HG03060 (cell line): Measurements from ENCODE around the gene FBN1.
A peak's percentile ranks its signal among the peaks of the same experiment; 100 is the strongest.

ENCODE experiments used
- ATAC-seq: cut with Tn5 transposase; IDR thresholded peaks from one replicate; pipeline ENCODE4 v1.9.1; 2021; ENCODE audit warnings: low read depth, moderate number of reproducible peaks; ENCODE audit not compliant: unreplicated experiment

Gene FBN1

GRCh38 chr15:48558226-48558625 lies 87.3 kb downstream of the FBN1 start:
- ATAC-seq = no peak

- no peak for ATAC-seq
Measured at GRCh38 chr15:48557335-48557734, 88.2 kb downstream of the FBN1 start.

GRCh38 chr15:48556159-48556897 lies 89.2 kb downstream of the FBN1 start:
- ATAC-seq = no peak

- no peak for ATAC-seq
Measured at GRCh38 chr15:48555241-48555881, 90.1 kb downstream of the FBN1 start.

GRCh38 chr15:48554112-48554511 lies 91.4 kb downstream of the FBN1 start:
- ATAC-seq = no peak

DNA sequence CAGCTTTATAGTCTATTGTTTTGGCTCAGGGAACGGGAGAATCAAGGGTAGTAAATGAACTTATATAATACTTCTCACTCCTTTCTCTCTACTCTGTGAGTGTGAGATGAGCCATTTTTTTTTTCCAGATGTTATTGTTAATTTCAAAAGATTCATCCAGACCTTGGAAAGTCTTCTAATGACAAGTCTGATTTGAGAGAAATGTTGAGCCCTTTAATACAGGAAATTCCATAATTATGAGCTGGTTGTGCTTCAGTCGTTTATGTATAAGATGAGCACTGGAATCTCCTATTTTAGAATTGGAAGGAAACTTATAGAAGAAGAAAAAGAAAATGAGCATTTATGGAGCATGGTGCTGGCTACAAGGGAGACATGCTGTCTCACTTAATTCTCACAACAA lies 92.0 kb downstream of the FBN1 start:
- no peak for ATAC-seq

GRCh38 chr15:48550822-48551525 lies 94.5 kb downstream of the FBN1 start:
- ATAC-seq = no peak

GRCh38 chr15:48548455-48548854 lies 97.1 kb downstream of the FBN1 start:
- no peak for ATAC-seq

- no peak for ATAC-seq
Measured at GRCh38 chr15:48547286-48547685, 98.2 kb downstream of the FBN1 start.

DNA sequence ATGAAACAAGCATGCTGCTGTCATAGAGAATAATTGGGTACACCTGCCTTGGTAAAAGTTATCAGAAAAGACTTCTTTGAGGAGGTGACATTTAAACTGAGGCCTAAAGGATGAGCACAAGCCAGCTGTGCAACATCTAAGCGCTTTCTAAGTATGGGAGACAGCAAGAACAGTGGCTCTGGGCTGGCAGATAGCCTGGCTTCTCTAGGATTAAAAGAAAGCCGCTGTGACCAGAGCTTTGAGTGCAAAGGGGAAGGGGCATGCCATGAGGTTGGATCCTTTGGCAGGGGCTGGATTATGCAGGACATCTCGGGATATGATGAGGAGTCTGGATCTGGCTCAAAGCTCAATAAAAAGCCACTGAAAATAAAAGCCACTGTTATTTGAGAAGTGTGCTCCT lies 99.2 kb downstream of the FBN1 start:
- ATAC-seq = no peak

- ATAC-seq = no peak
Measured at GRCh38 chr15:48544778-48545177, 100.7 kb downstream of the FBN1 start.

DNA sequence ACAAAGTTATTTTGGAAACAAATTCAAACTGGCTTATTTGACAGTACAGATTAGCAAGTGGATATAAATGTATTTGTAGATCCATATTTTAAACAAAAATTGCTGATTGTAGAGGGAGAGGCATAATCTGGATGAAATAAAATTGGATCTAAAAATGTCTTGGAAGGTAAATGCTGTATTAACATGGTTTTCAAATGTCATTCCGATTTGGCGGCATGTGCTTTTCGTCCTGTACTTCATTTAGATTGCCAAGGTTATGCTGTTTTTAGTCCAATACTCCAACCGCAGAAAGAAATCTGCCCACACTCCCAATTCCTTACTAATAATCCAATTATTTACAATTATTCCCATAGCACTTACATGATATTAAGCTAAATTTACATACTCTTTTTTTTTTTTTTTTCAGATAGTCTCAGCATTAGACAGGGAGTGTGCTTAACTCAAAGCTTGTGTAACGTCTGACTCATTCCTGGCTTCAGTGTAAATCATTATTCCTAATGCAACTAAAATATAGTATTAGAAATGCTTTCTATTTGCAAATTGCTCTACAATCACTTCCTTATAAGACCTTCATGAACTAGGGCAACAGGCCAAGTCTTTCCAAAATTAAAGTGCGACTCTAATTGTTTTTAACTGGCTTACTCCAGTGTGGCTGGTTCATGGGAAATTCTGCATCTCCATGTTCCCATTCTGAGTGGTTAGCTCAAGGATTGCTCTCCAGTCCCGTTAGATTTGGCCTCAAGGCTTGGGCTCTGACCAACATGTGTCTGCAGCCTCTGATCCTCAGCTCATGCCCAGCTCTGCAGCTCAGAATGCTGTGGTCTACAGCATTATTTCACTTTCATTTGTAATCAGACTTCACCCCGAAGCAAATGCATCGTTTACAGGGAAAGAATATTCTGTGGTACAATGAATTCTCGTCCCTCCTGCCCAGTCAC lies 103.9 kb downstream of the FBN1 start:
- peak; percentile 60 for ATAC-seq

GRCh38 chr15:48540756-48541155 lies 104.8 kb downstream of the FBN1 start:
- ATAC-seq = no peak

DNA sequence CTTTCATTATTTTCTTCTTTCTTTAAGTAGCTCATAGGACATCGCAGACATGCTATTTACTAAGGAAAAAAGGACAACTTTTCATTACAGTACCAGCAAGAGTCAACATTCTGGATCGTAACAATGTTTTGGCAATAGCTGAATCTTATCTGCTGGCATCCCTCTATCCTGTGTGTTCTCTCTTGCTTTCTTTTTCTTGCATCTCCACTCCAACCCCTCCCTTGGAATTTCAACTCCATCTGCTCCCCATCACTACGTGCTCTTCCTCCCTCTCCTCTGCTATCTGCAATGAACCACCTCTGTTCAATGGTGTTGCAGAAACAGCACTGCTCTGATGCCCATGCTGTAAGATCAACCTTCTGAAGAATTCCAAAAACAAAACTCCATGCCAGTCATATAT lies 106.6 kb downstream of the FBN1 start:
- ATAC-seq = no peak

DNA sequence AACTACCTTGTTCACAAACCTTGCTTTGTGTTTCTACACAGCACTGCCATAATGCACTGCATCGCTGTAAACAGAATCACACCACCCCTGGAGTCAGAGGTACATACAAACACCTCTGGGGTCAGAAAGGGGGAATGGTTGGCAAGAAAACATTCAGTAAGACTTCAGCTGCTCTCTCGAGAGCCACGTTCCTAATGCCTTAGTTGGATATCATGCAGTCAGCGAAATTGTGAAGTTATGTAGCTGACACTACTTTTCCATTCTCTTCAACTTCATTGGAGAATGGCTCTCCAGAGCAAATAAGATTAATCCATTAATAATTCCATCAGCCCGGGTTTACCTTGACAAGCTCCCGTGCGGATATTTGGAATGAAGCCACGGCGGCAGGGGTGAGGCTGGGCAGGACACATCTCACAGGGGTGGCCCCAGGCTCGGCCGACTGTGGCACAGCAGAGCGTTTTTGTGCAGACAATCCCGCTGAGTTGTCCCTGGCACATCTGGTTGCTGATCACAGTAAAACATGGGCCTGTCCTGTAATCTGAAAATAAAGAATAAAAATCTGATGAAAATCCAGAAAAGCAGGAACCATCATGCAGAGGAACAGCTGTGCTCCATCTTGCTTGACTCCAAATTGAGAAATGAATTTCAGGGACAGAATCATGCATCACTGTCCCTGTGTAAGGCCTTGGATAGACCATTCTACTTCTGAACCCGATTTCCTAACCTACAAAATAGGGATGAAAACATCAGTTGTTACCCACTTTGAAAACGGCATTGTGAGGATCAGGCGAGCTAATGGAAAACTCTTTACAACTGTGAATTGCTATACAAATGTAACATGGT lies 108.0 kb downstream of the FBN1 start:
- ATAC-seq = no peak

- no peak for ATAC-seq
Measured at GRCh38 chr15:48536681-48537091, 108.8 kb downstream of the FBN1 start.

- ATAC-seq = no peak
Measured at GRCh38 chr15:48533982-48534381, 111.5 kb downstream of the FBN1 start.

DNA sequence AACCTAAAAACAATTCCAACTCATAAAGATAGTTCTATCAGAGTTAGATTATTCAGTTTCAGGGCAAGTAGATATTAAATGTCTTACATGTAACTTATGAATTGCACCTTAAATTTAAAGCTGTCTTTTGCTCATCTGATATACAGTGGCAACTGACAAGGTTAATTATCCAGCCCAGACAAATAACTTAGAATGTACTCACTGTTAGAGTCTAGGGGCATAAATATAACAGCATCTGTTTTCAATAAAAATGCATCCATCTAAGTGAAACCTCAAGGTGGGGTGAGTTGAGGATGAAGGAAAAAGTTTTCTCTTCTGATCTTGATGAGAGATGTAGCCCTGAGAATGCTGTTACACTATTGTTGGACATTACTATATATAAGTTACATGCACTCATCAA lies 112.6 kb downstream of the FBN1 start:
- ATAC-seq = no peak

DNA sequence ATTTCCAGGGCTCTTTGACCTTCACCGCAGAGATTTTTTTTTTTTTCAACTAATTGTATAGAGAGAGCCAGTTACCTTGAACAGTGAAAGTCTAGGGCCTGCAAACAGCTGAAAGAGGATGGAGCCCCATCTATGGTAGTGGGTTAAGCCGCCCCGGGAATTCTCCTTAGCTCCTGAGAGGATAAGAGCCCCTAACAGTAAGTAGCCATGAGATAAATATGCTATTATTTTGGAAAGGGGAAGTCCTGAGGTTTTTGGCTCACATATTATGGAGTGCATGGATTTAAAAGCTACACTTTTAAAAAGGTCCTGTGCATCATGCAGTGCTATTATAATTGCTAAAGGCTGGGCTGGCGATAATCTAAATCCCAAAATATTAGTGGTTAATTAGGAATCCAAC lies 115.0 kb downstream of the FBN1 start:
- ATAC-seq = no peak

GRCh38 chr15:48528921-48529320 lies 116.6 kb downstream of the FBN1 start:
- no peak for ATAC-seq
